HG03159 (cell line): Measurements from ENCODE around the gene RLIM.
"Not testable (repeated sequence)": the region's sequence is repeated elsewhere in the genome, so short reads cannot be mapped to it uniquely, and the experiment has no call there.

Experiments used
- ATAC-seq: cut with Tn5 transposase; IDR thresholded peaks from one replicate; pipeline ENCODE4 v1.9.1; 2021; ENCODE audit warnings: mild to moderate bottlenecking, moderate library complexity; ENCODE audit not compliant: unreplicated experiment

RLIM gene, protein sequence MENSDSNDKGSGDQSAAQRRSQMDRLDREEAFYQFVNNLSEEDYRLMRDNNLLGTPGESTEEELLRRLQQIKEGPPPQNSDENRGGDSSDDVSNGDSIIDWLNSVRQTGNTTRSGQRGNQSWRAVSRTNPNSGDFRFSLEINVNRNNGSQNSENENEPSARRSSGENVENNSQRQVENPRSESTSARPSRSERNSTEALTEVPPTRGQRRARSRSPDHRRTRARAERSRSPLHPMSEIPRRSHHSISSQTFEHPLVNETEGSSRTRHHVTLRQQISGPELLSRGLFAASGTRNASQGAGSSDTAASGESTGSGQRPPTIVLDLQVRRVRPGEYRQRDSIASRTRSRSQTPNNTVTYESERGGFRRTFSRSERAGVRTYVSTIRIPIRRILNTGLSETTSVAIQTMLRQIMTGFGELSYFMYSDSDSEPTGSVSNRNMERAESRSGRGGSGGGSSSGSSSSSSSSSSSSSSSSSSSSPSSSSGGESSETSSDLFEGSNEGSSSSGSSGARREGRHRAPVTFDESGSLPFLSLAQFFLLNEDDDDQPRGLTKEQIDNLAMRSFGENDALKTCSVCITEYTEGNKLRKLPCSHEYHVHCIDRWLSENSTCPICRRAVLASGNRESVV

DNA sequence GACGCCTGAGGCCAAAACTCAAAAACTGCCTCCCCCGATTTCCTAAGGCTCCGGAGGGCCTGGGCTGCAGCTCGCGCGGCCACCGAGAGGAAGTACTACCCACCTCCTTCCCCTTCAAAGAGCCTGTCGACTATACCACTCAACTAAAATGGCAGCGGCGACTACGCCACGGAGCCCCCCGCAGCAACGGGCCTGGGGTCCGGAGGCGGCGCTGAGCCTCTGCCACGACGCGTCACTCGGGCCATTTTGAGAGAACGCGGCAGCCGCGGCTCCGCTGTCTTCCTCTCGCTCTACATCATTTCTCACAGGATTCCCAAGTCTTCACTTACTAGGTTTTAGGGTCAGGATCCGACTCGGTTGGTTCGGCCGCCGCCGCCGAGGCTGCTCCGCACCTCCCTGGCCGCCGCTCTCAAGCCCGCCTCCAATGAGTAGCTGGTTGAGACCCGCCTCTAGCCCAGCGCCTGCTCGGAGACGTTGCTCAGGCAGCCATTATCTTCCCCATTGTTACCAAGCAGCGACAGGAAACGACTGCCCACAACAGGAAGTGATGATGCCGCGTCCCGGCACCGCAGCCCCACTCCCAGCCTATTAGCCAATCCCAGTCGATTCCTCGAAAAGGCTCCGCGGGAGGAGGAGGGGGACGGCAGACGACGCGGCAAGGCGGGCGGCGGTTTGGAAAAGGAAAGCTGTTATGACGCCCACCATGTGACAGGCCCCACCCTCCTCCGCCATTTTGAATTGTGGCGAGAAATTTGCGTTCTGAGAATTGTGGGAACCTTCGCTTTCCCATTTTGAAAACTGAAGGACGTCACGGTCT, at the start of gene RLIM:
Gene RLIM (minus strand): TSS at position 532 of the 817 bp plus-strand sequence. CDS start 18,647 bp downstream, outside the sequence.
- ATAC-seq, result peak; percentile 94

DNA sequence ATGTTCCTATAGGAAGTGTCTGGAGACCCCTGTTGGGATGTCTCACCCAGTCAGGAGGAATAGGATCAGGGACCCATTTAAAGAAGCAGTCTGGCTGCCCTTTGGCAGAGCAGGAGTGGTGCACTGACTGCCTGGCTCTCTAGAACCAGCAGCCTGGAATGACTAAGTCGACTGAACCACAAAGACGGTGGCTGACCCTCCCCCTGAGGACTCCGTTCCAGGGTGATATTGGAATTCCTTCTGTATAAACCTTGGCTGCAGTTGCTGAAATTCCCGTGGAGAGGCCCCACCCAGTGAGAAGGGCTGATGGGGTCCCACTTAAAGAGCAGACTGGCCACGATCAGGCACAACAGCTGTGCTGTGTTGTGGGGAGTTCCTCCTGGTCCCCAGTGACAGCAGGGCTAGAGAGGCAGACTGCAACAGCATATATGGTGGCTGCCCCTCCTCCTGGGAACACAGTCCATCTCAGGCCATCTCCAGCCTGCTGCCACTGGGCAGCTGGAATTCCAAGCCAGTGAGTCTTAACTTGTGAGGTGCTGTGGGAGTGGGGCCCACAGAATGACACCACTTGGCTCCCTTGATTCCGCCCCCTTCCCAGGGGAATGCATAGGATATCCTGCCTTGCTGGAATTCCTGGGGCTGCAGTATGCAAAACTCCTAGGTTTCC, 41.8 kb upstream of the RLIM start:
- ATAC-seq, result no peak

DNA sequence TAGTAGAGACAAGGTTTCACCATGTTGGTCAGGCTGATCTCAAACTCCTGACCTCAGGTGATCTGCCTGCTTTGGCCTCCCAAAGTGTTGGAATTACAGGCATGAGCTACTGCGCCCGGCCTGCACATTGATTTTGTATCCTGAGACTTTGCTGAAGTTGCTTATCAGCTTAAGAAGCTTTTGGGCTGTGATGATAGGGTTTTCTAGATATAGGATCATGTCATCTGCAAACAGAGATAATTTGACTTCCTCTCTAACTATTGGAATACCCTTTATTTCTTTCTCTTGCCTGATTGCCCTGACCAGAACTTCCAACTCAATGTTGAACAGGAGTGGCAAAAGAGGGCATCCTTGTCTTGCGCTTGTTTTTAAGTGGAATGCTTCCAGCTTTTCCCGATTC, 40.5 kb upstream of the RLIM start:
- not testable (repeated sequence) for ATAC-seq

- no peak for ATAC-seq
Measured at GRCh38 chrX:74636749-74637314, 22.4 kb upstream of the RLIM start.

GRCh38 chrX:74613370-74614092, 893 bp downstream of the RLIM start:
- ATAC-seq, result no peak

GRCh38 chrX:74606799-74607198, 7.6 kb downstream of the RLIM start:
- ATAC-seq, result no peak

DNA sequence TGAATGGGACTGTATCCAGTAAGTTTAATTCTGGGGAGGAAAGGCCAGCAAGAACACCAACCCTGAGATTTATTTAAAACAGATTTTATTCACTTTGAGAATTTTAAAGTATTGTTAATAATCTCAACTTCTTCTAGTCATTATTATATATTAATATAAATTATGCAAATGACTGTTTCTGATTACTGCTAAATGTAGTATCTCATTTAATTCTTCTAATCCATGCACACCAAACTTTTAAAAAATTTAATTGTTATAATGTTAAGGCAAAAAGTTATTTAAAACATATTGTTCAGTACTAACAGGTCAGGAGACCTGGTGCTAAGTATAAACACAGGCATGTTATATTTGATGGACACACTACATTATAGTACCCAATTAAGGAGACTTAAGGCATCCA, 8.1 kb downstream of the RLIM start:
- ATAC-seq, result no peak

GRCh38 chrX:74603040-74603439, 11.4 kb downstream of the RLIM start:
- ATAC-seq, result no peak

GRCh38 chrX:74602142-74602541, 12.3 kb downstream of the RLIM start:
- no peak for ATAC-seq

DNA sequence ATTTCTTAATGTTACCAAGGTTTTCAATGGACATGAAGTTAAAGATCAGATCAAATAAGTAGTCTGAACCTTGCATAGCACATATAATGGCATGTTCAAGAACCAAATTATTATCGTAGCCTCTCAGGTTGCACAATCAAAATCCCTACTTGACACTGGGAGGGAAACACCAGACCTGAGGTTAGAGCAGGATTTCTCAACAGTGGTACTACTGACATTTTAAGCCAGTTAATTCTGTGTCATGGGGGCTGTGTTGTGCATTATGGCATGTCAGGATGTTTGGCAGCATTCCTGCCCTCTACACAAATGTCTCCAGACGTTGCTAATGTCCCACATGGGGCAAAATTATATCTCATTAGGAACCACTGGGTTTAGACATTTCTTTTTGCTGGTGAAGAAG, 20.8 kb downstream of the RLIM start:
- ATAC-seq, result no peak

DNA sequence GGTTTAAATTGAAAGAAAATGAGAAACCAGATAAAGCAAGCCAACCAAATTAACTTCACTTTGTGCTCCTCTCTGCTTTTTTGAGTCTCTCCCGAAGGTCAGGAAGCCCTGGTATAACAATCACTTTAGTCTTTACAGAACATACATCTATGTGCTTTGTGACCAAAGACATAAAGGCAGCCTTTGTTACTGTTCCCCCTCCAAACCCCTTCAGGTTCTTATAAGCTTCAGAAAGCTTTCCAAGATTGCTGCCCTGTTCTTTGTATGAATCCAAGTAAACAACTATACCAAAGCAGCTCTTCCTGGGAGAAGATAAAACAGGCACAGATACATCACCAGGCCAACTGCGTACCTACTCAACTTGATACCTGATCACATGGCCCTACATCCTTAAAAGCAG, 28.7 kb downstream of the RLIM start:
- no peak for ATAC-seq

DNA sequence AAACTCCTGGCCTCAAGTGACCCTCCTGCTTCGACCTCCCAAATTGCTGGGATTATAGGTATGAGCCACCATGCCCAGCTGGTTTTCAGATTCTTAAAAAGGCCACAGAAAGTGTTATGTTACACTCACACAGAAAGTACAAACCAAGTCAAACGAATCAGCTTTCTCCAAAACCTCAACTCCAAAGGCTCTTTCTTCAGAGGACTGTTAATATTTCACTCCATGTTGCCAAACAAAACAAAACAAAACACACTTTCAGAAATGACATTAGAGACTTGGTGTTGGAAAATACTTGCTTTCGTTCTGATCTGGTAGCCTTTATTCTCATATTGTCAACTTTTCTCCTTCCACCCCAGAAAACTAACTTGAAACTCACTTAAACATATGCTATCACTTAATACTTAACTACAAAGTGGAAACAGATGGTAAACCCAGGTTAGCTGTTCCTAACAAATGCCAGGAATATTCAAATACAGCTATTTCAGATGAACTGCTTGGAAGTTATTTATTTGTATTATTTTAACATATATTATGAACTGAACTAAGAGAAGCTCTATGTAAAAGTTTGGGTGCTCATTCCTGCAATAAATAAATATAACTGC, 34.7 kb downstream of the RLIM start:
- no peak for ATAC-seq

DNA sequence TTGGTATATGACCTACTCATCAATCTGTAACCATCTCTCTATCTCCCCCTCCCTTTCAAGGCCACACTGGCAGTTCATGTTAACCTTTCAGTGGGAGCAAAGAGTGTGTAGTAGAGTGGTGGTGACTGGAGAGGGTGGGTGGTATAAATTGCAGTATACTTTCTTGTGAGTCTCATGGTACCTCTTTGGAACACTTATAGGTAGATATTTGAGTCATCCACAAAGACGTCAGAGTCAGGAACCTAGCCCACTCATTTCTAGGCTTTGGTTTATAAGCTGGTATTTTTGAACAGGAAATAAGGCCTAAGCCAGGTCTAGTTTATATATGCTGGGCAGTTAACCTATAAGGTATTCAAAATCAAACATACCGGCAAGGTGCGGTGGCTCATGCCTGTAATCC, 36.3 kb downstream of the RLIM start:
- ATAC-seq, result no peak

DNA sequence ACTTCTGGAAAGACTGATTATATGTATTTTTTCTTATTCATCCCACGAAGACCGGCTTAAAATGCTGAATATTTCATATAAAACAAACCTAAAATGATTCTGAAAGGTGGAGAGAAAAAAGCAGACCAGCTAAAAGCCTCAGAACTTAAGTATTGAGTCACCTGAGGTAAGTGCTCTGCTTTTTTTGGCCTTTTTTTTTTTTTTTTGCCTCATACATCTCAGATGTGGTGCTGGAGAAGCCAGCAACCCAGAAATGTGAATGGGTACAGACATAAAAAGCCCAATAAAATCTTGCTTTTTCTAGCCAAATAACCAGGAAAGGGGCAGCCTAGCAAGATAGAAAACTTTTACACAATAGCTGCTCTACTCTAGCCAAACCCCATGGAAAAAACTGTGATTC, 57.0 kb downstream of the RLIM start:
- no peak for ATAC-seq

- no peak for ATAC-seq
Measured at GRCh38 chrX:74551934-74552333, 62.5 kb downstream of the RLIM start.

DNA sequence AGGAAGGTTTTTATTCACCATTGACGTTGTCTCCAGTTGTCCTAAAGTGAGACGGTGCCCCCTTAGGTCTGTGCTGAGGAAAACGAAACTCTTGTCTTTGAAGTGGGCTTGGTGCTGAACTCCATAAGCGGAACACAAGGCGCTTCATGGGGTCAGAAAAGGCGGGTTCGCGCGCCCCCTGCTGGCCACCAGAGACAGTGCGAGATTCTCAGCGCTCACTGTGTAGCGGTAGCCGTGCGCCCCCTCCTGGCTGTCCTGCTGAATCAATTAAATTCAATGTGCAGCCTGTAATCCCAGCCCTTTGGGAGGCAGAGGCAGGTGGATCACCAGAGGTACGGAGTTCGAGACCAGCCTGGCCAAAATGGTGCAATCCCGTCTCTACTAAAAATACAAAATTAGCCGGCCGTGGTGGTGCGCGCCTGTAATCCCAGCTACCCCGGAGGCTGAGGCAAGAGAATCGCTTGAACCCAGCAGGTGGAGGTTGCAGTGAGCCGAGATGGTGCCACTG, 64.1 kb downstream of the RLIM start:
- peak; percentile 94 for ATAC-seq

DNA sequence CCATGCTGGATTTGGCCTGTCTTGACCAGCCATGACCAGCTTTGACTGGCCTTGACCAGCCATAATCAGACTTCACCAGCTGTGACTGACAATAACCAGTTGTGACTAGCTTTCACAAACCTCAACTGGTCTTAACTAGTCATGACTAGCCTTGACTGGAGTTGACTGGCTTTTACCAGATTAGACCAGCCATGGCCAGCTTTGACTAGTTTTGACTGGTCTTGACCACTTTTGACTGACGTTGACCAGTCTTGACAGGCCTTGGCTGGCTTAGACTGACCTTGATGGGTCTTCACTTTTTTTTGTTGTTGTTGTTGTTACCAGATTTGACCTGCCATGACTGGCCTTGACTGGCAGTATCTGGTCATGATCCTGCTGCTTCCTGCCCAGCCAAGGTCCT, 67.4 kb downstream of the RLIM start:
- ATAC-seq, result no peak

DNA sequence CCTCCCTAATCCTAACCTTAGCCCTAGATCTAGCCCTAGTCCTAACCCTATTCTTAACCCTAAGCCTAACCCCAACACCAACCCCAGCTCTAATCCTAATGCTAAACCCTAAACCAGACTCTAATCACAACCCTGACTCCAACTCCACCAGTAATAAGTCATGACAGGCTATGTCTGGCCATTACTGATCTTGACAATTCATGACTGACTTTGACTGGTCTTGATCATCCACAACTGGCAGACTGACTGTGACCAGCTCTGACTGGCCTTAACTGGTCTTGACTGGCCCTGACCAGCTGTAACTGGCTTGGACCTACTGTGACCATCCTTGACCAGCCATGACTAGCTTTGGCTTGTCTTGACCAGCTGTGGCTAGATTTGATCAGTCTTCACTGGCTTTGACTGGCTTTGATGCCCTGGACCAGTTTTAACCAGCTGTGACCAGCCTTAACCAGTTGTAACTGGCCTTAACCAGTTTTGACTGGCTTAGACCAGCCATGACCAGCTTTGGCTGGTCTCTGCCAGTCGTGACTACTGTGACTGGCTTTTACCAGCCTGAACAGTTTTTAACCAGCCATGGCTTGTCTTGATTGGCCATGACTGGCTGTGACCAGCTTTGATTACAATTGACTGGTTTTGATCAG, 68.4 kb downstream of the RLIM start:
- ATAC-seq, result no peak

- no peak for ATAC-seq
Measured at GRCh38 chrX:74540635-74541249, 73.7 kb downstream of the RLIM start.
